ENCODE results near the gene KIF21B.

Gene KIF21B

GRCh38 chr1:201013031-201013485 is 10.5 kb downstream of the KIF21B start:
- Mint-ChIP-seq H3K27me3 (ENCODE audit: low read depth) (peaks cover 11% of the 10 kb centered on the region), H3K4me1 (peaks cover 48% of the 10 kb centered on the region), H3K27ac (no peak overlapping the region)

GRCh38 chr1:201011616-201012015 is 11.9 kb downstream of the KIF21B start:
- no peaks in the 10 kb centered on the region for H3K9me3 Mint-ChIP-seq
- peaks cover 10% of the 10 kb centered on the region for H3K27me3 Mint-ChIP-seq (ENCODE audit: low read depth)

More at GRCh38 chr1:201013031-201013485, 10.5 kb downstream of the KIF21B start:
- Mint-ChIP-seq H3K36me3 (ENCODE audit: low read depth) (no peaks in the 10 kb centered on the region), H3K9me3 (no peaks in the 10 kb centered on the region), H3K4me3 (no peak overlapping the region)
- no peak for TF ChIP-seq CTCF (IDR thresholded peaks at IDR 0.05; ENCODE audit: unreplicated experiment in 3 of 3)

GRCh38 chr1:201009962-201010645 is 13.4 kb downstream of the KIF21B start:
- Mint-ChIP-seq H3K36me3 (ENCODE audit: low read depth) (no peaks in the 10 kb centered on the region), H3K4me1 (peaks cover 18% of the 10 kb centered on the region), H3K27me3 (ENCODE audit: low read depth) (peaks cover 4% of the 10 kb centered on the region), H3K27ac (no peak overlapping the region), H3K9me3 (no peaks in the 10 kb centered on the region), H3K4me3 (no peak overlapping the region)
- TF ChIP-seq CTCF (IDR thresholded peaks at IDR 0.05; ENCODE audit: unreplicated experiment in 3 of 3) = no peak

More at GRCh38 chr1:201011616-201012015, 11.9 kb downstream of the KIF21B start:
- Mint-ChIP-seq H3K4me1 (peaks cover 34% of the 10 kb centered on the region), H3K27ac (no peak overlapping the region), H3K36me3 (ENCODE audit: low read depth) (no peaks in the 10 kb centered on the region), H3K4me3 (no peak overlapping the region)
- TF ChIP-seq CTCF (IDR thresholded peaks at IDR 0.05; ENCODE audit: unreplicated experiment in 3 of 3) = no peak

- Mint-ChIP-seq H3K4me1 (peaks cover 9% of the 10 kb centered on the region), H3K4me3 (no peak overlapping the region), H3K36me3 (ENCODE audit: low read depth) (no peaks in the 10 kb centered on the region), H3K27me3 (ENCODE audit: low read depth) (peaks cover 4% of the 10 kb centered on the region), H3K9me3 (no peaks in the 10 kb centered on the region), H3K27ac (no peak overlapping the region)
- TF ChIP-seq CTCF (IDR thresholded peaks at IDR 0.05; ENCODE audit: unreplicated experiment in 3 of 3) = no peak
Observed at GRCh38 chr1:201008666-201009360, 14.7 kb downstream of the KIF21B start.

GRCh38 chr1:201007481-201007880 is 16.0 kb downstream of the KIF21B start:
- peaks cover 4% of the 10 kb centered on the region for H3K4me1 Mint-ChIP-seq
- no peaks in the 10 kb centered on the region for H3K27me3 Mint-ChIP-seq (ENCODE audit: low read depth)

More at GRCh38 chr1:201007481-201007880, 16.0 kb downstream of the KIF21B start:
- no peak for TF ChIP-seq CTCF (IDR thresholded peaks at IDR 0.05; ENCODE audit: unreplicated experiment in 3 of 3)
- Mint-ChIP-seq H3K27ac (no peak overlapping the region), H3K4me3 (no peak overlapping the region), H3K9me3 (no peaks in the 10 kb centered on the region), H3K36me3 (ENCODE audit: low read depth) (peaks cover 4% of the 10 kb centered on the region)
